Stimulated activated CD8-positive, alpha-beta memory T cell treated with anti-CD3 and anti-CD28 coated beads, Interleukin-15, amount 100 ng/mL, for 48 hours (primary cell): ENCODE results near the gene CAB39.

Experiments used
- DNase-seq, 2 donors: peaks; one replicate each; pipeline ENCODE4 v3.0.0-alpha.2; 2020; ENCODE audit warnings: low read depth in 2 of 2

Gene CAB39

GRCh38 chr2:230785346-230785745 lies 72.7 kb downstream of the CAB39 start:
- no peak for DNase-seq

GRCh38 chr2:230787101-230787500 lies 74.5 kb downstream of the CAB39 start:
- DNase-seq = no peak

- no peak for DNase-seq
These were observed 76.0 kb downstream of the CAB39 start for GRCh38 chr2:230788554-230789175.

DNA sequence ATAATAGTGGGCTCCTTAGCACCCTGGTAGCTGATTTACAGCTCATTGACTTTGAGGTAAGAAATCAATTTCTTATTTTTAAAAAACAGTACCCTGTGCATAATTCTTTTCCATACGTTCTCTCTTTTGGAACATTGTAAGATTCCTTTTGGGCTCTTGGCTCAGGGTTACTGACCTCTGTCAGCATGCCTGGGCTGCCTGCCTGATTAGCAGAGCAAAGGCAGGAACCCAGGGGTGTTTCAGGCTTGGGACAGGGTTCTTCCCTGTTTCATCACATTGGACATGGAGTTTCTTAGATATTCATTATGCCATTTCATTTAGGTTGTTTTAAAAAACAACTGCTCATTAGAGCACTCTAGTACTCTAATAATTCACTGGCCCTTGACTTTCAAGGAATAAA lies 78.3 kb downstream of the CAB39 start:
- no peak for DNase-seq

GRCh38 chr2:230793572-230794359 lies 81.1 kb downstream of the CAB39 start:
- DNase-seq = peak; percentile 70

DNA sequence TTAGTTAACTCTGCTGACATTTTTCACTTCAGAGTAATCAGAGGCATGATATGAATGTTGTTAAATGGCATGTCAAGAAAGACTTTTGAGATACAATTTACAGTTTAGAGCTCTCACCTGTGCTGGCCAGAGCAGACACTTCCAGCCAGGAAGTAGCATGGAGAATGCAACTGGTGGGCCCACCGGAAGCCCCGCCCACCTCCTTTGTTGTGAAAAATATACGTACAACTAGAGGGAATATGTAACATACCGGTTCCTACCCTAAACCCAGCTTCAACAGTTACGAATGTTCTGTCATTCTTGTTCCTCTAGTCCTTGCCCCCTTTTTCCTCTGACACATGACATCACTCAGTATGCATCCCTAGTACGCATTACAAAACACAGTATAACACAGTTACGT lies 81.9 kb downstream of the CAB39 start:
- DNase-seq = no peak

DNA sequence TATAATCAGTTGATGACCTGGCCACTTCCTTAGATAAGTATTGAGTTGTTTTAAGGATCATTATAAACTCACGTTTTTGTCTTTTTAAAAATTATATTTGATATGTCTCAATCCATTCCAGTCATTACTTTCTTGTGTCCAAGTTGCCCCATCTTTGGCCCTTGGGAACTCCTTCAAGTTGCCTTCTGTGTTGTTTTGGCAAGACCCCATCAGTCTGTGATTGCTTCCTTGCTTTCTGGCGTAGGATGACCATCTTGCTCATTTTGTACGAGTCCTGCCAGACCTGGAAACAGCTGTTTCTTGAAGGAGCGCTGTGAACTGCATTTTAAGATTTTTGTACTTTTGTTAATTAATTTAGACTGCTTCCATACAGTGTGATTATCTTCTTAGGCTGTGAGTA lies 83.2 kb downstream of the CAB39 start:
- DNase-seq = no peak

- DNase-seq = no peak
These were observed 83.7 kb downstream of the CAB39 start for GRCh38 chr2:230796280-230796862.

- peak in 1 of 2 donors; percentile 18 for DNase-seq
These were observed 85.2 kb downstream of the CAB39 start for GRCh38 chr2:230797515-230798495.

- no peak for DNase-seq
These were observed 86.2 kb downstream of the CAB39 start for GRCh38 chr2:230798769-230799399.

- no peak for DNase-seq
These were observed 92.8 kb downstream of the CAB39 start for GRCh38 chr2:230805353-230806017.

GRCh38 chr2:230807729-230808128 lies 95.1 kb downstream of the CAB39 start:
- no peak for DNase-seq

DNA sequence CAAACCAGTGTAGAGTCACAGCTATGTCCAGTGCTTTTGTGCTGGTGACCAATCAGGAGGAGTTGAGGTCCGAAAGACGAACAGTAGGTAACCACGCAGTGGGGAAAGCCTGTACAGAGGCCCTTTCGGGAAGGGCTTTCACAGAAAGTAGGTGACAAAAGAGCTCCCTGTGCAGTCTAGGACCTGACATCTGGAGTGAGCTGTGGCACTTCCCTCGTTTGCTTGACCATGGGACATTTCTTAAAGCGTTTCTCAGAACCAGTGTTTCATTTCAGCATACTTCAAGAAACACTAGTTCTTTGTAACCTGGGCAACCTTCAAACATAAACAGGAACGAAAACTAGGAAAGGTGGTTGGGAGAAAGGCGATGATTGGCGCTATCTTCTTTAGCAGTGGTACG lies 96.4 kb downstream of the CAB39 start:
- DNase-seq = no peak

DNA sequence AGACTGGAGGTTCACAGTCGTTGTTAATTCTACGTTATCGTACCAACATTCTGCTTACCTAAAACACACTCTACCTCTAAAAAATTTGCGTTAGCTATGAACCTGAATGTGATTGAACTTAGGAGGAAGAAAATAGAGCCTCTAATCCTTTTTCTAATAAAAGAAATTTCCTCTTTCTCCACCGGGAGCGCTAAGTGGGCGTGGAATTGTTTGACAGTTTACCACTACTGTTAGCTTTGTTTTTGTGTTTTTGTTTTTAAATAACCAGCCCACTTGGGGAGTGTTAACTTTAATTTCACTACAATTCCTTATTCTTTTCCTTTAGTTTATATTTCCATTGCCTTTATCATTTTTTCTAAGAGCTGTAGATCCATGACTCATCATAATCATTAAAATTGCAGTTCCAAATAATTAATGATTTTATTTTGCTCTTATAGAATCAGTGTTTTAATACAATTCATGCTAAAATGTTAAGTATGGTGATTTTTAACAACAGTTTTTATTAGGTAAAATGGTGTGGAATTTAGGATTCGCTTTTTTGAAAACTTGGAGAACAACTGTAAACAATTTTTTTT lies 97.1 kb downstream of the CAB39 start:
- no peak for DNase-seq

GRCh38 chr2:230811508-230811907 lies 98.9 kb downstream of the CAB39 start:
- DNase-seq = no peak

- no peak for DNase-seq
These were observed 99.4 kb downstream of the CAB39 start for GRCh38 chr2:230812033-230812432.

- DNase-seq = no peak
These were observed 102.0 kb downstream of the CAB39 start for GRCh38 chr2:230814616-230815015.

DNA sequence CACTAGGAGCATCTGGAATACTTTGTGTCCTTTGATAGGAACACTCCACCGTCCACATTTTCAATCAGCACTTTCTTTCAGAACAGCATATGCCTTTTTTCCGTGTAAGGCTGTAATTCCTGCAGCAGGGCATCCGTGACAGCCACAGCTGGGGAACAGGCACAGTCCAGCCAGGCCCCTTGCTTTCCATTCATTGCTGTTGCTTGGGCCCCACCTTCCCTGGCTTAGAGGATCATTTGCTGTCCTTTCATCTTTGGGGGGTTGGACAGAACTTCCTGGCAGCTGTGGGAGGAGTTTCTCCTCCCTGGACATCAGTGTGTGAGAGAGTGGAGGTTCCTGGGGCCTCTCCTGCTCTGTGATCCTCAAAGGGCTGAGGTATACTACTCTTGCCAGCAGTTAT lies 102.4 kb downstream of the CAB39 start:
- DNase-seq = no peak

- DNase-seq = no peak
These were observed 104.1 kb downstream of the CAB39 start for GRCh38 chr2:230816735-230817134.

- no peak for DNase-seq
These were observed 106.8 kb downstream of the CAB39 start for GRCh38 chr2:230819433-230819832.
